ENCODE measurements around the gene ST13. TPM values are rescaled to one million over a fixed set of nuclear protein-coding genes. Genes with fewer than 3 reads are reported as not detected.

Gene ST13
- total and polyA plus RNA-seq, 2 of the 4 experiments (the other 2 are of a cell fraction) = 115 to 235 TPM

- TF ChIP-seq USF2 (IDR thresholded peaks at IDR 0.05; ENCODE audit: low read depth, low read length) (peak; percentile 64), RCOR1 (IDR thresholded peaks at IDR 0.05; ENCODE audit: insufficient replicate concordance, low read length) (no peak)
Measured at GRCh38 chr22:40818747-40819598, 37.5 kb downstream of the ST13 start, which contains the start of gene SLC25A17 (continued).

- Histone ChIP-seq H3K9me1 (ENCODE audit: insufficient read depth, low read length) (peaks cover 9% of the 10 kb centered on the region), H3K9me3 (ENCODE audit: control insufficient read depth, insufficient read depth, low read length) (no peaks in the 10 kb centered on the region), H2BK5ac (ENCODE audit: low read depth, low read length, poor library complexity, severe bottlenecking) (no peak overlapping the region), H2BK20ac (ENCODE audit: low read depth, low read length) (no peak overlapping the region), H2AK5ac (ENCODE audit: low read depth, low read length) (peak overlapping the region; percentile 88), H2BK15ac (ENCODE audit: low read depth, low read length) (no peak overlapping the region), H4K5ac (ENCODE audit: low read depth, low read length) (no peak overlapping the region), H3K4me1 (ENCODE audit: control insufficient read depth, insufficient read depth, low read length) (no peaks in the 10 kb centered on the region), H3K27me3 (ENCODE audit: control insufficient read depth, insufficient read depth, low read length) (no peaks in the 10 kb centered on the region), H3K9ac (ENCODE audit: low read depth, low read length) (peak overlapping the region; percentile 69), H3K14ac (replicated peaks; ENCODE audit: low read depth, low read length) (peak overlapping the region; percentile 92), H3K4me3 (ENCODE audit: insufficient read depth, low read depth, low read length) (peak overlapping the region; percentile 90), H3K18ac (ENCODE audit: low read depth, low read length) (no peak overlapping the region), H2BK120ac (ENCODE audit: low read depth, low read length) (no peak overlapping the region), H3K27ac (ENCODE audit: insufficient read depth, low read length) (no peak overlapping the region; the same call in 1 of the 2 replicates), H4K91ac (ENCODE audit: insufficient read depth, low read depth, low read length) (no peak overlapping the region), H3K23ac (ENCODE audit: low read depth, low read length) (peak overlapping the region; percentile 99; the same call in 1 of the 2 replicates), H3K4ac (ENCODE audit: low read depth, low read length) (peak overlapping the region; percentile 92), H3K36me3 (ENCODE audit: control insufficient read depth, insufficient read depth, low read length) (no peaks in the 10 kb centered on the region), H4K8ac (ENCODE audit: low read depth in 2 of 2, low read length in 2 of 2) (peak overlapping the region; percentile 65 to 98; a peak in 2 of 4 replicates), H2AFZ (replicated peaks; ENCODE audit: low read length, poor library complexity) (peak overlapping the region; percentile 100), H2AK9ac (replicated peaks; ENCODE audit: low read depth, low read length, poor library complexity) (peak overlapping the region; percentile 98), H3K4me2 (ENCODE audit: low read depth, low read length) (peak overlapping the region; percentile 97), H4K20me1 (ENCODE audit: insufficient read depth, low read length) (no peaks in the 10 kb centered on the region; the same call in 1 of the 2 replicates), H3K56ac (ENCODE audit: extremely low read depth, insufficient read depth, low read length) (no peak overlapping the region), H3K79me1 (ENCODE audit: low read depth in 1 of 2, low read length in 2 of 2) (peaks cover 34 to 39% of the 10 kb centered on the region in 2 experiments)
- no TSS peak for BruUV-seq (replicated peaks)
- in situ Hi-C loops (cut with MboI; ENCODE audit: low sequenced_read_pairs) = no loop called here
- TF ChIP-seq RFX5 (IDR thresholded peaks at IDR 0.05; ENCODE audit: low read depth, low read length) = no peak
- no peak for TF ChIP-seq USF2 (IDR thresholded peaks at IDR 0.05; ENCODE audit: low read depth, low read length)
- no peak for TF ChIP-seq SMC3 (IDR thresholded peaks at IDR 0.05; ENCODE audit: low read depth, low read length)
- TF ChIP-seq CEBPB (IDR thresholded peaks at IDR 0.05; ENCODE audit: low read depth, low read length) = no peak
- TF ChIP-seq ELK1 (IDR thresholded peaks at IDR 0.05; ENCODE audit: borderline replicate concordance, low read depth, low read length) = no peak
- TF ChIP-seq MAZ (IDR thresholded peaks at IDR 0.05; ENCODE audit: borderline replicate concordance, low read depth, low read length) = no peak
- no peak for TF ChIP-seq NFE2L2 (IDR thresholded peaks at IDR 0.05; ENCODE audit: low read depth, low read length)
- intact Hi-C loops (cut with micrococcal nuclease) = loop anchor here (2.0 kb wide), 1 partner anchor 135 kb away; no protein-coding TSS in a partner anchor
- POLR2A ChIA-PET (ENCODE audit: unreplicated experiment) = no interaction called here
- dilution Hi-C loops (cut with HindIII; ENCODE audit: low sequenced_read_pairs, unreplicated experiment) = no loop called here
- no peak for ATAC-seq (ENCODE audit: low read depth)
- 67% methylated on average over 4 of the region's 14 CpGs; no CpG with 5 or more reads in 1 of the 2 experiments for WGBS, 2 experiments (ENCODE audit: extremely low coverage in 2 of 2, insufficient read length in 1 of 2)
- CTCF ChIA-PET = interaction anchor here (0.6 to 1.1 kb wide), 2 partner anchors 9 to 130 kb away, joined by 3 to 6 read pairs; no protein-coding TSS in a partner anchor
- DNase-seq = no peak
Measured at GRCh38 chr22:40818192-40818746, 38.2 kb downstream of the ST13 start.
